WTC11 (cell line): ENCODE measurements around the gene CRACR2A. TPM values are rescaled to one million over a fixed set of nuclear protein-coding genes. Genes with fewer than 3 reads are reported as not detected.

Experiments used
- ATAC-seq: fragments of 200-7000 bp; cut with Tn5 transposase; 2 replicates; pipeline ENCODE4 v1.10.0; 2021; ENCODE audit warnings: mild to moderate bottlenecking, moderate library complexity
- CTCF ChIA-PET: fragments of 300-600 bp; sonication (Branson Sonifier 250); formaldehyde crosslinking; loops from one replicate; lab custom pipeline; 2021; ENCODE audit warnings: antibody characterized with exemption; lab: Charles Lee
- POLR2A ChIA-PET: fragments of 350-600 bp; sonication (Branson Sonifier 250); formaldehyde crosslinking; loops from one replicate; lab custom pipeline; 2021; ENCODE audit warnings: antibody characterized with exemption; lab: Charles Lee
- DNase-seq: peaks from one replicate; pipeline ENCODE4 v3.0.0; 2021; ENCODE audit warnings: low spot score
- H3K27ac Mint-ChIP-seq: 2 replicates; pipeline ENCODE4 v1.8.0; 2021; ENCODE audit warnings: mixed read lengths
- H3K27me3 Mint-ChIP-seq: 2 replicates; pipeline ENCODE4 v1.8.0; 2021; ENCODE audit warnings: low read depth, mild to moderate bottlenecking, moderate library complexity, mixed read lengths
- H3K36me3 Mint-ChIP-seq: 2 replicates; pipeline ENCODE4 v1.8.0; 2021; ENCODE audit warnings: mixed read lengths
- H3K4me1 Mint-ChIP-seq: 2 replicates; pipeline ENCODE4 v1.8.0; 2022; ENCODE audit warnings: mixed read lengths
- H3K4me3 Mint-ChIP-seq: 2 replicates; pipeline ENCODE4 v1.8.0; 2021; ENCODE audit warnings: mild to moderate bottlenecking, moderate library complexity, mixed read lengths
- H3K9me3 Mint-ChIP-seq: 2 replicates; pipeline ENCODE4 v1.8.0; 2021; ENCODE audit warnings: mixed read lengths
- ATF1 ChIP-seq: sonication (generic); formaldehyde crosslinking; IDR thresholded peaks from 2 replicates; pipeline ENCODE4 v1.8.1; 2023; ENCODE audit warnings: mild to moderate bottlenecking, moderate library complexity, missing genetic modification reagents
- CBFB ChIP-seq: sonication (generic); formaldehyde crosslinking; IDR thresholded peaks from 2 replicates; pipeline ENCODE4 v1.8.1; 2022; ENCODE audit warnings: mild to moderate bottlenecking, low read depth, missing genetic modification reagents
- CREB1 ChIP-seq: sonication (generic); formaldehyde crosslinking; IDR thresholded peaks from 2 replicates; pipeline ENCODE4 v1.8.0; 2023; ENCODE audit warnings: mild to moderate bottlenecking, missing genetic modification reagents
- CREM ChIP-seq: sonication (generic); formaldehyde crosslinking; IDR thresholded peaks from 2 replicates; pipeline ENCODE4 v1.8.1; 2022; ENCODE audit warnings: mild to moderate bottlenecking, missing genetic modification reagents, moderate library complexity
- EMX1 ChIP-seq: fragments of 250-450 bp; sonication (Bioruptor Pico); IDR thresholded peaks from 2 replicates; pipeline ENCODE4 v1.8.0; 2021; ENCODE audit warnings: mild to moderate bottlenecking
- GTF2I ChIP-seq: fragments of 250-450 bp; sonication (Bioruptor Pico); conservative IDR thresholded peaks from 2 replicates; pipeline ENCODE4 v1.4.0; 2021; ENCODE audit warnings: mild to moderate bottlenecking
- MXD4 ChIP-seq: fragments of 250-450 bp; sonication (Bioruptor Pico); IDR thresholded peaks from 2 replicates; pipeline ENCODE4 v1.8.0; 2021; ENCODE audit warnings: mild to moderate bottlenecking, moderate library complexity, borderline replicate concordance
- NR2C2 ChIP-seq: sonication (generic); formaldehyde crosslinking; IDR thresholded peaks from 2 replicates; pipeline ENCODE4 v1.8.0; 2022; ENCODE audit warnings: mild to moderate bottlenecking, missing genetic modification reagents
- ZNF416 ChIP-seq: fragments of 250-450 bp; sonication (Bioruptor Pico); IDR thresholded peaks from 2 replicates; pipeline ENCODE4 v1.9.0; 2021; ENCODE audit warnings: mild to moderate bottlenecking, inconsistent platforms
- total RNA-seq: library from RNA; stranded (reverse); gene quantifications from 3 replicates; pipeline ENCODE4 v1.2.3, GENCODE V29; 2021
- TF ChIP-seq, protein P1 (sequence below): fragments of 200-600 bp; IDR thresholded peaks from 2 replicates; pipeline ENCODE4 v1.8.0; 2022; ENCODE audit warnings: antibody characterized with exemption
- TF ChIP-seq, protein P2 (sequence below): sonication (generic); formaldehyde crosslinking; IDR thresholded peaks from 2 replicates; pipeline ENCODE4 v1.8.0; 2023; ENCODE audit warnings: missing genetic modification reagents
- TF ChIP-seq, protein P3 (sequence below): fragments of 250-450 bp; sonication (Bioruptor Pico); IDR thresholded peaks from 2 replicates; pipeline ENCODE4 v1.9.0; 2021; ENCODE audit warnings: mild to moderate bottlenecking, borderline replicate concordance
- TF ChIP-seq, protein P4 (sequence below): sonication (generic); formaldehyde crosslinking; IDR thresholded peaks from 2 replicates; pipeline ENCODE4 v1.8.1; 2023; ENCODE audit warnings: mild to moderate bottlenecking, missing genetic modification reagents
- TF ChIP-seq, protein P5 (sequence below): fragments of 250-450 bp; sonication (Bioruptor Pico); IDR thresholded peaks from 2 replicates; pipeline ENCODE4 v1.9.0; 2021; ENCODE audit warnings: moderate library complexity, mild to moderate bottlenecking, inconsistent platforms, borderline replicate concordance
- TF ChIP-seq, protein P6 (sequence below): fragments of 250-450 bp; sonication (Bioruptor Pico); IDR thresholded peaks from 2 replicates; pipeline ENCODE4 v2.1.2; 2022; ENCODE audit warnings: mild to moderate bottlenecking, moderate library complexity
- TF ChIP-seq, protein P7 (sequence below): sonication (generic); formaldehyde crosslinking; IDR thresholded peaks from 2 replicates; pipeline ENCODE4 v1.8.1; 2023; ENCODE audit warnings: mild to moderate bottlenecking, missing genetic modification reagents, moderate library complexity
- TF ChIP-seq, protein P8 (sequence below): sonication (generic); formaldehyde crosslinking; conservative IDR thresholded peaks from 2 replicates; pipeline ENCODE4 v1.8.1; 2023; ENCODE audit warnings: mild to moderate bottlenecking, low read depth, missing genetic modification reagents, moderate library complexity

Gene CRACR2A
- total RNA-seq, 1 experiment from 2014 or later = 2.6 TPM

DNA sequence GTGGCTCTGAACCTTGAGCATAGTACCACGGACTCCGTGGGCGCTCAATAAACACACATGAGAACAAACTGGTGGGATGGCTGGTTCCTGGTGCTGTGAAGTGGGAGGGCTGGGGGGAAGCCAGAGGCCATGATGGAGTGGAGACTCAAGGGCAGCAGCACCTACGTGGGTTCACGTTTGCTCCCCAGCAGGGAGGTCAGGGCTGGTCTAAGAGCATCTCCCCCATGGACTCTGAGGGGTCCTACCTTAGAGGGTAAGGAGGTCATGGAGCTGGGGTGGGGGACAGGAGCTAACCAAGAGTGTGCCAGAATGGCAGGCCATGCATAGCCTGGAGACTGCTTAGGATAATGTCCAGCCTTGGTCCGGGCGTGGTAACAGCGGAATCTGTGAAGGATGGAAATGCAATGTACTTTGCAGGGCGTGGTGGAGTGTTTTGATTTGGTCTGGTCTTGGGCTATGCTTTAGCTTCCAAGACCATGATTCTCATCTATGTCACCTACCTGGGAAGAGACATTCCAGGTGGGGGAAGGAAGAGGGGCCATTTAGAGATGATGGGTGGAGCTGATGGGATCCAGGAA, 158.9 kb downstream of the CRACR2A start:
- ATAC-seq (no peak), DNase-seq (no peak)
- Mint-ChIP-seq H3K27ac (no peak overlapping the region), H3K27me3 (no peaks in the 10 kb centered on the region; the same call in 1 of the 2 replicates), H3K4me3 (no peak overlapping the region), H3K9me3 (no peaks in the 10 kb centered on the region), H3K36me3 (no peaks in the 10 kb centered on the region)
- TF ChIP-seq CREM (CRISPR knock-in tag) (no peak), EMX1 (CRISPR knock-in tag) (no peak), MXD4 (CRISPR knock-in tag) (no peak), CREB1 (CRISPR knock-in tag) (no peak), ATF1 (CRISPR knock-in tag) (no peak), NR2C2 (CRISPR knock-in tag) (no peak)
- TF ChIP-seq, protein P1, sequence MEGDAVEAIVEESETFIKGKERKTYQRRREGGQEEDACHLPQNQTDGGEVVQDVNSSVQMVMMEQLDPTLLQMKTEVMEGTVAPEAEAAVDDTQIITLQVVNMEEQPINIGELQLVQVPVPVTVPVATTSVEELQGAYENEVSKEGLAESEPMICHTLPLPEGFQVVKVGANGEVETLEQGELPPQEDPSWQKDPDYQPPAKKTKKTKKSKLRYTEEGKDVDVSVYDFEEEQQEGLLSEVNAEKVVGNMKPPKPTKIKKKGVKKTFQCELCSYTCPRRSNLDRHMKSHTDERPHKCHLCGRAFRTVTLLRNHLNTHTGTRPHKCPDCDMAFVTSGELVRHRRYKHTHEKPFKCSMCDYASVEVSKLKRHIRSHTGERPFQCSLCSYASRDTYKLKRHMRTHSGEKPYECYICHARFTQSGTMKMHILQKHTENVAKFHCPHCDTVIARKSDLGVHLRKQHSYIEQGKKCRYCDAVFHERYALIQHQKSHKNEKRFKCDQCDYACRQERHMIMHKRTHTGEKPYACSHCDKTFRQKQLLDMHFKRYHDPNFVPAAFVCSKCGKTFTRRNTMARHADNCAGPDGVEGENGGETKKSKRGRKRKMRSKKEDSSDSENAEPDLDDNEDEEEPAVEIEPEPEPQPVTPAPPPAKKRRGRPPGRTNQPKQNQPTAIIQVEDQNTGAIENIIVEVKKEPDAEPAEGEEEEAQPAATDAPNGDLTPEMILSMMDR = no peak
- TF ChIP-seq, protein P2, sequence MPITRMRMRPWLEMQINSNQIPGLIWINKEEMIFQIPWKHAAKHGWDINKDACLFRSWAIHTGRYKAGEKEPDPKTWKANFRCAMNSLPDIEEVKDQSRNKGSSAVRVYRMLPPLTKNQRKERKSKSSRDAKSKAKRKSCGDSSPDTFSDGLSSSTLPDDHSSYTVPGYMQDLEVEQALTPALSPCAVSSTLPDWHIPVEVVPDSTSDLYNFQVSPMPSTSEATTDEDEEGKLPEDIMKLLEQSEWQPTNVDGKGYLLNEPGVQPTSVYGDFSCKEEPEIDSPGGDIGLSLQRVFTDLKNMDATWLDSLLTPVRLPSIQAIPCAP (CRISPR knock-in tag) = no peak
- TF ChIP-seq, protein P3, sequence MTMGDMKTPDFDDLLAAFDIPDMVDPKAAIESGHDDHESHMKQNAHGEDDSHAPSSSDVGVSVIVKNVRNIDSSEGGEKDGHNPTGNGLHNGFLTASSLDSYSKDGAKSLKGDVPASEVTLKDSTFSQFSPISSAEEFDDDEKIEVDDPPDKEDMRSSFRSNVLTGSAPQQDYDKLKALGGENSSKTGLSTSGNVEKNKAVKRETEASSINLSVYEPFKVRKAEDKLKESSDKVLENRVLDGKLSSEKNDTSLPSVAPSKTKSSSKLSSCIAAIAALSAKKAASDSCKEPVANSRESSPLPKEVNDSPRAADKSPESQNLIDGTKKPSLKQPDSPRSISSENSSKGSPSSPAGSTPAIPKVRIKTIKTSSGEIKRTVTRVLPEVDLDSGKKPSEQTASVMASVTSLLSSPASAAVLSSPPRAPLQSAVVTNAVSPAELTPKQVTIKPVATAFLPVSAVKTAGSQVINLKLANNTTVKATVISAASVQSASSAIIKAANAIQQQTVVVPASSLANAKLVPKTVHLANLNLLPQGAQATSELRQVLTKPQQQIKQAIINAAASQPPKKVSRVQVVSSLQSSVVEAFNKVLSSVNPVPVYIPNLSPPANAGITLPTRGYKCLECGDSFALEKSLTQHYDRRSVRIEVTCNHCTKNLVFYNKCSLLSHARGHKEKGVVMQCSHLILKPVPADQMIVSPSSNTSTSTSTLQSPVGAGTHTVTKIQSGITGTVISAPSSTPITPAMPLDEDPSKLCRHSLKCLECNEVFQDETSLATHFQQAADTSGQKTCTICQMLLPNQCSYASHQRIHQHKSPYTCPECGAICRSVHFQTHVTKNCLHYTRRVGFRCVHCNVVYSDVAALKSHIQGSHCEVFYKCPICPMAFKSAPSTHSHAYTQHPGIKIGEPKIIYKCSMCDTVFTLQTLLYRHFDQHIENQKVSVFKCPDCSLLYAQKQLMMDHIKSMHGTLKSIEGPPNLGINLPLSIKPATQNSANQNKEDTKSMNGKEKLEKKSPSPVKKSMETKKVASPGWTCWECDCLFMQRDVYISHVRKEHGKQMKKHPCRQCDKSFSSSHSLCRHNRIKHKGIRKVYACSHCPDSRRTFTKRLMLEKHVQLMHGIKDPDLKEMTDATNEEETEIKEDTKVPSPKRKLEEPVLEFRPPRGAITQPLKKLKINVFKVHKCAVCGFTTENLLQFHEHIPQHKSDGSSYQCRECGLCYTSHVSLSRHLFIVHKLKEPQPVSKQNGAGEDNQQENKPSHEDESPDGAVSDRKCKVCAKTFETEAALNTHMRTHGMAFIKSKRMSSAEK (CRISPR knock-in tag) = no peak
- TF ChIP-seq, all 79 proteins: peak for 0
- CTCF ChIA-PET = no interaction called here
- H3K4me1 Mint-ChIP-seq = peaks cover 7% of the 10 kb centered on the region
- POLR2A ChIA-PET = no interaction called here

DNA sequence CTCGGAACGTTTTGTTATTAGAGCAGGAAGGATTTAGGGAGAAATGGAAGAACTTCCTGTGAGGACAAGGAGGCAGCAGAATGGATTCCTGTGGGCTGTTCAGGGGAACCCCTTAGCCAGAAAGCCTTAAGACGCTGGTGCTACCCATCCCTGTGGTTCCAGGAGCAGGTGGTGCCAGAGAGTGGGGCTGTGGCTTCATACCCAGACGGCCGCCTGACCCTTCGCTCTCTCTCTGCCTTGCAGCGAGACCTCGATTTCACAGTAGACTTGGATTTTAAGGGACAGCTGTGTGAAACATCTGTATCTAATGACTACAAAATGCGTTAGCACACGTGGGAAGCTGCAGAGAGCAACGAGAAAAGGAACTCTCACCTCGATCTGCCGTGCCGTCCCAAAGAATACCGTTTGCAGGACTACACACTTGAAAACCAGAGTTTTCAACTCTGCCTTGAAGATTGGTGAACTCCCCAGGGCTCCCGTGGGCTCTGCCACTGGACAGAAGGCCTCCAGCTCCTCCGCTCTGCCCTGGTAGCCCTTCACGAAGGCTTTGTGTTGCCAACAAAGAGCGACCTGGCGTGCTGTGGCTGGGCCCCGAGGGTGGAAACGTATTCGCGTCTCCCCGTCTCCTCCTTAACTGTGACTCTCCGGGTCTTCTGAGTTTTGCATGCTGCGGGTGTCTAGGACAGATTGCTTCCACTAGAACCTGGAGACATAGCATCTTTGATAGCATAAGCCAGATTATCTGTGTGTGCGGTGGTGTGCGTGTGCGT, 159.9 kb downstream of the CRACR2A start:
- Mint-ChIP-seq H3K27ac (no peak overlapping the region), H3K27me3 (no peaks in the 10 kb centered on the region; the same call in 1 of the 2 replicates), H3K9me3 (no peaks in the 10 kb centered on the region), H3K4me3 (no peak overlapping the region), H3K36me3 (no peaks in the 10 kb centered on the region), H3K4me1 (no peaks in the 10 kb centered on the region)
- TF ChIP-seq, protein P4, sequence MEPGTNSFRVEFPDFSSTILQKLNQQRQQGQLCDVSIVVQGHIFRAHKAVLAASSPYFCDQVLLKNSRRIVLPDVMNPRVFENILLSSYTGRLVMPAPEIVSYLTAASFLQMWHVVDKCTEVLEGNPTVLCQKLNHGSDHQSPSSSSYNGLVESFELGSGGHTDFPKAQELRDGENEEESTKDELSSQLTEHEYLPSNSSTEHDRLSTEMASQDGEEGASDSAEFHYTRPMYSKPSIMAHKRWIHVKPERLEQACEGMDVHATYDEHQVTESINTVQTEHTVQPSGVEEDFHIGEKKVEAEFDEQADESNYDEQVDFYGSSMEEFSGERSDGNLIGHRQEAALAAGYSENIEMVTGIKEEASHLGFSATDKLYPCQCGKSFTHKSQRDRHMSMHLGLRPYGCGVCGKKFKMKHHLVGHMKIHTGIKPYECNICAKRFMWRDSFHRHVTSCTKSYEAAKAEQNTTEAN (CRISPR knock-in tag) = no peak
- TF ChIP-seq CBFB (CRISPR knock-in tag) (no peak), GTF2I (CRISPR knock-in tag) (no peak), ZNF416 (no peak)
- TF ChIP-seq, protein P5, sequence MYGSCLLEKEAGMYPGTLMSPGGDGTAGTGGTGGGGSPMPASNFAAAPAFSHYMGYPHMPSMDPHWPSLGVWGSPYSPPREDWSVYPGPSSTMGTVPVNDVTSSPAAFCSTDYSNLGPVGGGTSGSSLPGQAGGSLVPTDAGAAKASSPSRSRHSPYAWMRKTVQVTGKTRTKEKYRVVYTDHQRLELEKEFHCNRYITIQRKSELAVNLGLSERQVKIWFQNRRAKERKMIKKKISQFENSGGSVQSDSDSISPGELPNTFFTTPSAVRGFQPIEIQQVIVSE = no peak
- TF ChIP-seq, protein P6, sequence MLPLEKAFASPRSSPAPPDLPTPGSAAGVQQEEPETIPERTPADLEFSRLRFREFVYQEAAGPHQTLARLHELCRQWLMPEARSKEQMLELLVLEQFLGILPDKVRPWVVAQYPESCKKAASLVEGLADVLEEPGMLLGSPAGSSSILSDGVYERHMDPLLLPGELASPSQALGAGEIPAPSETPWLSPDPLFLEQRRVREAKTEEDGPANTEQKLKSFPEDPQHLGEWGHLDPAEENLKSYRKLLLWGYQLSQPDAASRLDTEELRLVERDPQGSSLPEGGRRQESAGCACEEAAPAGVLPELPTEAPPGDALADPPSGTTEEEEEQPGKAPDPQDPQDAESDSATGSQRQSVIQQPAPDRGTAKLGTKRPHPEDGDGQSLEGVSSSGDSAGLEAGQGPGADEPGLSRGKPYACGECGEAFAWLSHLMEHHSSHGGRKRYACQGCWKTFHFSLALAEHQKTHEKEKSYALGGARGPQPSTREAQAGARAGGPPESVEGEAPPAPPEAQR (CRISPR knock-in tag) = no peak
- TF ChIP-seq, protein P7, sequence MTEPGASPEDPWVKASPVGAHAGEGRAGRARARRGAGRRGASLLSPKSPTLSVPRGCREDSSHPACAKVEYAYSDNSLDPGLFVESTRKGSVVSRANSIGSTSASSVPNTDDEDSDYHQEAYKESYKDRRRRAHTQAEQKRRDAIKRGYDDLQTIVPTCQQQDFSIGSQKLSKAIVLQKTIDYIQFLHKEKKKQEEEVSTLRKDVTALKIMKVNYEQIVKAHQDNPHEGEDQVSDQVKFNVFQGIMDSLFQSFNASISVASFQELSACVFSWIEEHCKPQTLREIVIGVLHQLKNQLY (CRISPR knock-in tag) = no peak
- TF ChIP-seq, protein P8, sequence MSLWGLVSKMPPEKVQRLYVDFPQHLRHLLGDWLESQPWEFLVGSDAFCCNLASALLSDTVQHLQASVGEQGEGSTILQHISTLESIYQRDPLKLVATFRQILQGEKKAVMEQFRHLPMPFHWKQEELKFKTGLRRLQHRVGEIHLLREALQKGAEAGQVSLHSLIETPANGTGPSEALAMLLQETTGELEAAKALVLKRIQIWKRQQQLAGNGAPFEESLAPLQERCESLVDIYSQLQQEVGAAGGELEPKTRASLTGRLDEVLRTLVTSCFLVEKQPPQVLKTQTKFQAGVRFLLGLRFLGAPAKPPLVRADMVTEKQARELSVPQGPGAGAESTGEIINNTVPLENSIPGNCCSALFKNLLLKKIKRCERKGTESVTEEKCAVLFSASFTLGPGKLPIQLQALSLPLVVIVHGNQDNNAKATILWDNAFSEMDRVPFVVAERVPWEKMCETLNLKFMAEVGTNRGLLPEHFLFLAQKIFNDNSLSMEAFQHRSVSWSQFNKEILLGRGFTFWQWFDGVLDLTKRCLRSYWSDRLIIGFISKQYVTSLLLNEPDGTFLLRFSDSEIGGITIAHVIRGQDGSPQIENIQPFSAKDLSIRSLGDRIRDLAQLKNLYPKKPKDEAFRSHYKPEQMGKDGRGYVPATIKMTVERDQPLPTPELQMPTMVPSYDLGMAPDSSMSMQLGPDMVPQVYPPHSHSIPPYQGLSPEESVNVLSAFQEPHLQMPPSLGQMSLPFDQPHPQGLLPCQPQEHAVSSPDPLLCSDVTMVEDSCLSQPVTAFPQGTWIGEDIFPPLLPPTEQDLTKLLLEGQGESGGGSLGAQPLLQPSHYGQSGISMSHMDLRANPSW (CRISPR knock-in tag) = no peak
- ATAC-seq (no peak), DNase-seq (no peak)
- ChIA-PET CTCF (no interaction called here), POLR2A (no interaction called here)
